Caco-2 (cell line): Measurements from ENCODE around the gene TMPRSS3. TPM values are rescaled to one million over a fixed set of nuclear protein-coding genes. Genes with fewer than 3 reads are reported as not detected.
A peak's percentile ranks its signal among the peaks of the same experiment; 100 is the strongest.

ENCODE experiments used
- BruUV-seq: library from RNA; stranded (reverse); fragments of 400-500 nt; replicated peaks from 2 replicates; lab custom pipeline; 2021; lab: Mats Ljungman, UMichigan
- CTCF ChIA-PET: fragments of 300-600 bp; sonication (Branson Sonifier 250); formaldehyde crosslinking; loops from one replicate; lab custom pipeline; 2022; ENCODE audit warnings: antibody characterized with exemption; lab: Charles Lee
- POLR2A ChIA-PET: fragments of 300-600 bp; sonication (Branson Sonifier 250); formaldehyde crosslinking; loops from one replicate; lab custom pipeline; 2022; ENCODE audit warnings: antibody characterized with exemption; lab: Charles Lee
- DNase-seq, 2 experiments: peaks; one replicate each; pipeline versions ENCODE4 v3.0.0 to v3.0.0-alpha.2; 2020 to 2022
- H3K27me3 ChIP-seq: replicated peaks from 2 replicates; pipeline ENCODE4 v1.6.0; 2011; ENCODE audit warnings: low read length; ENCODE audit not compliant: control insufficient read depth, insufficient read depth
- H3K36me3 ChIP-seq: 2 replicates; pipeline ENCODE4 v1.5.1; 2011; ENCODE audit warnings: low read length; ENCODE audit not compliant: control insufficient read depth, insufficient read depth
- H3K4me1 ChIP-seq: fragments of 250-450 bp; sonication (Bioruptor Pico); 2 replicates; pipeline ENCODE4 v1.5.1; 2020; ENCODE audit warnings: mild to moderate bottlenecking
- H3K4me3 ChIP-seq: 2 replicates; pipeline ENCODE4 v1.5.1; 2011; ENCODE audit warnings: low read depth, mild to moderate bottlenecking, control low read depth, low read length
- H3K9me3 ChIP-seq: fragments of 250-450 bp; sonication (Bioruptor Pico); 2 replicates; pipeline ENCODE4 v1.5.1; 2020; ENCODE audit warnings: mild to moderate bottlenecking, moderate library complexity
- H3K27ac Mint-ChIP-seq: one replicate; pipeline ENCODE4 v1.8.0; 2022; ENCODE audit warnings: mixed read lengths; ENCODE audit not compliant: unreplicated experiment
- H3K27me3 Mint-ChIP-seq: one replicate; pipeline ENCODE4 v1.8.0; 2022; ENCODE audit warnings: mixed read lengths; ENCODE audit not compliant: insufficient read depth, unreplicated experiment
- H3K36me3 Mint-ChIP-seq: one replicate; pipeline ENCODE4 v1.8.0; 2022; ENCODE audit warnings: mild to moderate bottlenecking, mixed read lengths; ENCODE audit not compliant: insufficient read depth, unreplicated experiment
- H3K4me1 Mint-ChIP-seq: one replicate; pipeline ENCODE4 v1.8.0; 2022; ENCODE audit warnings: low read depth, mixed read lengths; ENCODE audit not compliant: unreplicated experiment
- H3K4me3 Mint-ChIP-seq: one replicate; pipeline ENCODE4 v1.8.0; 2022; ENCODE audit warnings: mild to moderate bottlenecking, moderate library complexity, mixed read lengths; ENCODE audit not compliant: unreplicated experiment
- H3K9me3 Mint-ChIP-seq: one replicate; pipeline ENCODE4 v1.8.0; 2022; ENCODE audit warnings: mixed read lengths; ENCODE audit not compliant: unreplicated experiment
- intact Hi-C: fragments of 100-400 bp; cut with micrococcal nuclease; formaldehyde crosslinking; loops from one replicate; pipeline ENCODE4 v1.10.0; 2022; ENCODE audit not compliant: unreplicated experiment
- total RNA-seq: library from RNA; stranded (reverse); gene quantifications from 2 replicates; pipeline ENCODE4 v1.2.3, GENCODE V29; 2022
- TF ChIP-seq, protein P1 (sequence below), 2 experiments: fragments of 200-600 bp in 1 of 2; IDR thresholded peaks; 1 replicate in 1 of 2; 2 replicates in 1 of 2; pipeline versions ENCODE4 v1.5.1 to v1.8.0; 2011 to 2022; ENCODE audit warnings: antibody characterized with exemption in 1 of 2, control low read depth in 1 of 2, inconsistent platforms in 1 of 2, low read depth in 1 of 2, low read length in 1 of 2, mild to moderate bottlenecking in 1 of 2, moderate library complexity in 1 of 2; ENCODE audit not compliant: insufficient read depth in 1 of 2, severe bottlenecking in 1 of 2, unreplicated experiment in 1 of 2

TMPRSS3 gene
- total RNA-seq, 1 experiment from 2014 or later, result not detected

DNA sequence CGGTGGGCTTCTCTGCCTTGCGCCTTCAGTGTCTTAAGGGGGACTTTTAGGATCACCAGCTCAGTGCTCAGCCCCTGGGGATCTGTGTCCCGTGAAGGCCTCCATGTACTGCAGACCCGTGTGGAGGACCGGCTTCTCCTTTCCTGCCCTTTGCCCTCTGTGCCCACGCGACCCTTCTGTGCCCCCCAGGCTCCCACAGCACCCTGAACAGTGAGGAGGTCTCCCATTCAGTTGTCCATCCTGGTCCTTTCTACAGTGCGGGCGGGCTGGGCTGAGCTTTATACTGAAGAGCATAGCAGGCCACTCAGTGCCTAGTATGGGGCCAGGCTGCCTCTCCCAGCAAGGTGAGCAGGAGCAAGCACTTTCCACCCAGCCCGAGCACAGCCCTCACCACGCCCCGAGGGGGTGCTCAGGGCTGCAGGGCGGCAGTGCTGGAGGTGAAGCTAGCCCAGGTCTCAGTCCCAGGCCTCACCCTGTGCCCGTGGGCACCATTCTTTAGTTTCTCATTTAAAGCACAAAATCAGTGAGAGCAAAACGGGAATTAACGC, 21.9 kb downstream of the TMPRSS3 start:
- Mint-ChIP-seq H3K27ac (no peak overlapping the region), H3K4me3 (no peak overlapping the region), H3K9me3 (no peaks in the 10 kb centered on the region), H3K4me1 (peaks cover 24% of the 10 kb centered on the region), H3K27me3 (no peaks in the 10 kb centered on the region), H3K36me3 (peaks cover 6% of the 10 kb centered on the region)
- Histone ChIP-seq H3K36me3 (no peaks in the 10 kb centered on the region), H3K27me3 (no peaks in the 10 kb centered on the region), H3K9me3 (no peaks in the 10 kb centered on the region), H3K4me3 (no peak overlapping the region), H3K4me1 (no peaks in the 10 kb centered on the region)
- TF ChIP-seq, protein P1, sequence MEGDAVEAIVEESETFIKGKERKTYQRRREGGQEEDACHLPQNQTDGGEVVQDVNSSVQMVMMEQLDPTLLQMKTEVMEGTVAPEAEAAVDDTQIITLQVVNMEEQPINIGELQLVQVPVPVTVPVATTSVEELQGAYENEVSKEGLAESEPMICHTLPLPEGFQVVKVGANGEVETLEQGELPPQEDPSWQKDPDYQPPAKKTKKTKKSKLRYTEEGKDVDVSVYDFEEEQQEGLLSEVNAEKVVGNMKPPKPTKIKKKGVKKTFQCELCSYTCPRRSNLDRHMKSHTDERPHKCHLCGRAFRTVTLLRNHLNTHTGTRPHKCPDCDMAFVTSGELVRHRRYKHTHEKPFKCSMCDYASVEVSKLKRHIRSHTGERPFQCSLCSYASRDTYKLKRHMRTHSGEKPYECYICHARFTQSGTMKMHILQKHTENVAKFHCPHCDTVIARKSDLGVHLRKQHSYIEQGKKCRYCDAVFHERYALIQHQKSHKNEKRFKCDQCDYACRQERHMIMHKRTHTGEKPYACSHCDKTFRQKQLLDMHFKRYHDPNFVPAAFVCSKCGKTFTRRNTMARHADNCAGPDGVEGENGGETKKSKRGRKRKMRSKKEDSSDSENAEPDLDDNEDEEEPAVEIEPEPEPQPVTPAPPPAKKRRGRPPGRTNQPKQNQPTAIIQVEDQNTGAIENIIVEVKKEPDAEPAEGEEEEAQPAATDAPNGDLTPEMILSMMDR (IDR thresholded peaks at IDR 0.05; ENCODE audit: insufficient read depth in 1 of 2, low read depth in 1 of 2, low read length in 1 of 2, severe bottlenecking in 1 of 2, unreplicated experiment in 1 of 2), result no peak
- POLR2A ChIA-PET, result no interaction called here
- DNase-seq, result no peak
- CTCF ChIA-PET, result no interaction called here
- no TSS peak for BruUV-seq
- intact Hi-C loops, result no loop called here

DNA sequence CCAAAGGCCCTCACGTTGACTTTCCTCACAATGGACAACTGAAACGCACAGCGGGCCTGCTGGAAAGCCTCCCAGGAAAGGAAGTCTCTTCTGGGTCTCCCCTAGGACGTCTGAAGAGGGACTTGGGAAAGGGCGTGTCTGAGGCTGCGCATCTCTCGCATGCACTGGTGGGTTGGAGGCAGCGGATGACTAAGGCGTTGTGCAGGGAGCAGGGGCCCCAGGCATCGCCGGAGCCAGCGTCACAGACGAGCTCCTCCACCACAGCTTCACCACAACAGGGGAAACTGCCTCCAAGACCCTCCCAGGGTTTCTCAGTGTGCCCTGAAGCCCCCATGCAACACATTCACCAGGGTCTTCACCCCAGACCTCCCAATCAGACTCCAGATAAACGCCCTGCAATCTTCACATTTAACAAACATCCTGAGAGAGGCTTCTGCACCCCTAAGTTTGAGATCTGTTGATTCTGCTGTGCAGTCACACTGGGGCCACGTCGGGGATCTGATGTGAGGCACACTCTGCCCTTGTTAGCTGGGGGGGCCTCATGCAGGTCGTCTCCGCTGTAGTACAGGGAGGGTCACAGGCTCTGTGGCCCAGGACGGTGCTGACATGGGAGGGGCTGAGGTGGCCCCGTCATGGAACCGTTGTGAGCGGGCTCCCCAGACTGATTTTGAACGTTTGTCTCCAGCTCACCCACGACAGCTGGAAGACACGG, 22.5 kb downstream of the TMPRSS3 start:
- ChIA-PET CTCF (interaction anchor here (0.5 kb wide), 1 partner anchor 9 kb away, joined by 3 read pairs; no protein-coding TSS in a partner anchor), POLR2A (no interaction called here)
- H3K4me1 ChIP-seq, result no peaks in the 10 kb centered on the region
- BruUV-seq, result no TSS peak
- H3K9me3 ChIP-seq, result no peaks in the 10 kb centered on the region
- Mint-ChIP-seq H3K27ac (no peak overlapping the region), H3K27me3 (no peaks in the 10 kb centered on the region), H3K36me3 (peaks cover 6% of the 10 kb centered on the region), H3K4me3 (no peak overlapping the region), H3K4me1 (peaks cover 26% of the 10 kb centered on the region), H3K9me3 (no peaks in the 10 kb centered on the region)
- H3K36me3 ChIP-seq, result no peaks in the 10 kb centered on the region
- TF ChIP-seq, protein P1 (IDR thresholded peaks at IDR 0.05; ENCODE audit: insufficient read depth in 1 of 2, low read depth in 1 of 2, low read length in 1 of 2, severe bottlenecking in 1 of 2, unreplicated experiment in 1 of 2), result no peak
- intact Hi-C loops, result no loop called here
- DNase-seq, result no peak
- H3K4me3 ChIP-seq, result no peak overlapping the region
- H3K27me3 ChIP-seq, result no peaks in the 10 kb centered on the region

DNA sequence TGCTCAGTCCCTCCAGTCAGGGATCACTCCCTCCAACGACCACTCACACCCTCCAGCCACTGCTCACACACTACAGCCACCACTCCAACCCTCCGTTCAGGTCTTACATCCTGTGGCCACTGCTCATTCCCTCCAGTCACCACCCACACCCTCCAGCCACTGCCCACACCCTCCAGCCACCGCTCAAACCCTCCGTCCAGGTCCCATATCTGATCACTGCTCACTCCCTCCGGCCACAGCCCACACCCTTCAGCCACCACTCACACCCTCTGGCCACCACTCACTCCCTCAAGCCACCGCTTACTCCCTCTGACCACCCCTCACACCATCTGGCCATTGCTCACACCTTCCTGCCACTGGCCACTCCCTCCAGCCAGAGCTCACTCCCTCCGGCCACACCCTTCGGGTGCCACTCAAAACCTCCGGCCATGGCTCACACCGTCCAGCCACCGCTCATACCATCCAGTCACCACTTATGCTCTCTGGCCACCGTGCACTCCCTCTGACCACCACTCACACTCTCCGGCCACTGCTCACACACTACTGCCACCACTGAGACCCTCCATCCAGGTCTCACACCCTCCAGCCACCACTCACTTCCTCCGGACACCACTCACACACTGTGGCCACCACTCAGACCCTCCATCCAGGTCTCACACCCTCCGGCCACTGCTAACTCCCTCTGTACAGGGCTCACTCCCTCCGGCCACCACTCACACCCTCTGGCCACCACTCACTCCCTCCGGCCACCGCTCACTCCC, 24.8 kb downstream of the TMPRSS3 start:
- Mint-ChIP-seq H3K27ac (peak overlapping the region; percentile 40), H3K9me3 (no peaks in the 10 kb centered on the region), H3K36me3 (peaks cover 6% of the 10 kb centered on the region), H3K4me3 (no peak overlapping the region), H3K4me1 (peaks cover 34% of the 10 kb centered on the region), H3K27me3 (no peaks in the 10 kb centered on the region)
- intact Hi-C loops, result no loop called here
- ChIA-PET CTCF (no interaction called here), POLR2A (no interaction called here)
- DNase-seq, result no peak
- Histone ChIP-seq H3K9me3 (no peaks in the 10 kb centered on the region), H3K4me3 (no peak overlapping the region), H3K4me1 (peaks cover 17% of the 10 kb centered on the region), H3K27me3 (no peaks in the 10 kb centered on the region), H3K36me3 (no peaks in the 10 kb centered on the region)
- TF ChIP-seq, protein P1 (IDR thresholded peaks at IDR 0.05; ENCODE audit: insufficient read depth in 1 of 2, low read depth in 1 of 2, low read length in 1 of 2, severe bottlenecking in 1 of 2, unreplicated experiment in 1 of 2), result no peak
- no TSS peak for BruUV-seq
